Upper lobe of left lung (tissue), 4 donors: ENCODE measurements around the gene BBS9.

ENCODE experiments used
- POLR2A ChIP-seq, 4 donors: fragments of 450-650 bp; IDR thresholded peaks; one replicate each; pipeline ENCODE4 v1.5.1; 2016 to 2017; ENCODE audit warnings: antibody characterized with exemption in 4 of 4, mild to moderate bottlenecking in 2 of 4
- POLR2AphosphoS5 ChIP-seq, 2 donors: sonication (generic); formaldehyde crosslinking; IDR thresholded peaks; one replicate each; pipeline ENCODE4 v1.5.1; 2017; ENCODE audit warnings: antibody characterized with exemption in 2 of 2
- TF ChIP-seq, protein P1 (sequence below), 6 experiments: fragments of 450-650 bp in 4 of 6; fragments of 200-600 bp in 2 of 6; sonication (generic) in 2 of 6; IDR thresholded peaks; one replicate each; pipeline ENCODE4 v1.5.1; 2016 to 2019; ENCODE audit warnings: antibody characterized with exemption in 6 of 6

GRCh38 chr7:33357846-33358245 is 228.5 kb downstream of the BBS9 start:
- TF ChIP-seq POLR2A (IDR thresholded peaks at IDR 0.05) (no peak), POLR2AphosphoS5 (IDR thresholded peaks at IDR 0.05) (no peak)
- TF ChIP-seq, protein P1, sequence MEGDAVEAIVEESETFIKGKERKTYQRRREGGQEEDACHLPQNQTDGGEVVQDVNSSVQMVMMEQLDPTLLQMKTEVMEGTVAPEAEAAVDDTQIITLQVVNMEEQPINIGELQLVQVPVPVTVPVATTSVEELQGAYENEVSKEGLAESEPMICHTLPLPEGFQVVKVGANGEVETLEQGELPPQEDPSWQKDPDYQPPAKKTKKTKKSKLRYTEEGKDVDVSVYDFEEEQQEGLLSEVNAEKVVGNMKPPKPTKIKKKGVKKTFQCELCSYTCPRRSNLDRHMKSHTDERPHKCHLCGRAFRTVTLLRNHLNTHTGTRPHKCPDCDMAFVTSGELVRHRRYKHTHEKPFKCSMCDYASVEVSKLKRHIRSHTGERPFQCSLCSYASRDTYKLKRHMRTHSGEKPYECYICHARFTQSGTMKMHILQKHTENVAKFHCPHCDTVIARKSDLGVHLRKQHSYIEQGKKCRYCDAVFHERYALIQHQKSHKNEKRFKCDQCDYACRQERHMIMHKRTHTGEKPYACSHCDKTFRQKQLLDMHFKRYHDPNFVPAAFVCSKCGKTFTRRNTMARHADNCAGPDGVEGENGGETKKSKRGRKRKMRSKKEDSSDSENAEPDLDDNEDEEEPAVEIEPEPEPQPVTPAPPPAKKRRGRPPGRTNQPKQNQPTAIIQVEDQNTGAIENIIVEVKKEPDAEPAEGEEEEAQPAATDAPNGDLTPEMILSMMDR (IDR thresholded peaks at IDR 0.05) = no peak
